Panc1 (cell line): ENCODE measurements around the gene WDR93.

Experiments
- CTCF ChIP-seq: fragments of 450-650 bp; IDR thresholded peaks from 2 replicates; pipeline ENCODE4 v1.5.1; 2017; ENCODE audit warnings: mild to moderate bottlenecking
- POLR2AphosphoS5 ChIP-seq: IDR thresholded peaks from 2 replicates; pipeline ENCODE4 v1.6.1; 2012; ENCODE audit warnings: mild to moderate bottlenecking, low read depth, low read length, moderate library complexity
- TCF7L2 ChIP-seq: IDR thresholded peaks from 2 replicates; pipeline ENCODE4 v1.6.1; 2011; ENCODE audit warnings: mild to moderate bottlenecking, low read depth, low read length, inconsistent platforms

- TF ChIP-seq CTCF (no peak), POLR2AphosphoS5 (peak; percentile 36), TCF7L2 (no peak)
Measured at GRCh38 chr15:89783861-89784685, 93.5 kb downstream of the WDR93 start.
